HEK293T (cell line): ENCODE data around the gene PLAGL1.
A peak's percentile ranks its signal among the peaks of the same experiment; 100 is the strongest.

Experiments
- CTCF ChIA-PET: fragments of 350-600 bp; formaldehyde crosslinking; extraction: SDS; loops from one replicate; lab custom pipeline; 2021; ENCODE audit warnings: antibody characterized with exemption, inconsistent platforms; lab: Yijun Ruan, JAX
- POLR2A ChIA-PET: fragments of 350-600 bp; formaldehyde crosslinking; extraction: SDS; loops from one replicate; lab custom pipeline; 2020; ENCODE audit warnings: antibody characterized with exemption, inconsistent platforms; lab: Yijun Ruan, JAX
- DNase-seq: peaks from one replicate; pipeline ENCODE4 v3.0.0; 2012; ENCODE audit warnings: mixed read lengths; ENCODE audit errors: extremely low spot score
- ARNT ChIP-seq: fragments of 450-650 bp; IDR thresholded peaks from 2 replicates; pipeline ENCODE4 v1.6.1; 2017; ENCODE audit warnings: mild to moderate bottlenecking
- BHLHE40 ChIP-seq: fragments of 450-650 bp; IDR thresholded peaks from 2 replicates; pipeline ENCODE4 v1.6.1; 2016; ENCODE audit warnings: mild to moderate bottlenecking, moderate library complexity, borderline replicate concordance
- CTBP1 ChIP-seq: fragments of 450-650 bp; IDR thresholded peaks from 2 replicates; pipeline ENCODE4 v1.6.1; 2016; ENCODE audit warnings: borderline replicate concordance
- ELF4 ChIP-seq: fragments of 450-650 bp; IDR thresholded peaks from 2 replicates; pipeline ENCODE4 v1.6.1; 2017; ENCODE audit warnings: antibody characterized with exemption
- FOXA1 ChIP-seq: fragments of 450-650 bp; IDR thresholded peaks from 2 replicates; pipeline ENCODE4 v1.6.1; 2016; ENCODE audit warnings: mild to moderate bottlenecking
- FOXK2 ChIP-seq: fragments of 450-650 bp; IDR thresholded peaks from 2 replicates; pipeline ENCODE4 v1.6.1; 2016; ENCODE audit warnings: mild to moderate bottlenecking
- FOXM1 ChIP-seq: fragments of 450-650 bp; IDR thresholded peaks from 2 replicates; pipeline ENCODE4 v1.6.1; 2017; ENCODE audit warnings: mild to moderate bottlenecking, borderline replicate concordance
- HDGF ChIP-seq: fragments of 450-650 bp; IDR thresholded peaks from 2 replicates; pipeline ENCODE4 v1.6.1; 2017; ENCODE audit warnings: antibody characterized with exemption, borderline replicate concordance
- L3MBTL2 ChIP-seq: fragments of 450-650 bp; conservative IDR thresholded peaks from 2 replicates; pipeline ENCODE4 v1.6.1; 2016; ENCODE audit warnings: mild to moderate bottlenecking
- LEF1 ChIP-seq: fragments of 450-650 bp; IDR thresholded peaks from 2 replicates; pipeline ENCODE4 v1.6.1; 2017; ENCODE audit warnings: mild to moderate bottlenecking, borderline replicate concordance
- NFRKB ChIP-seq: fragments of 450-650 bp; IDR thresholded peaks from 2 replicates; pipeline ENCODE4 v1.6.1; 2016; ENCODE audit warnings: mild to moderate bottlenecking, moderate library complexity
- PKNOX1 ChIP-seq: fragments of 450-650 bp; IDR thresholded peaks from 2 replicates; pipeline ENCODE4 v1.6.1; 2016
- SP1 ChIP-seq: fragments of 450-650 bp; IDR thresholded peaks from 2 replicates; pipeline ENCODE4 v1.6.1; 2017
- SUZ12 ChIP-seq: fragments of 450-650 bp; IDR thresholded peaks from 2 replicates; pipeline ENCODE4 v1.6.1; 2016; ENCODE audit warnings: mild to moderate bottlenecking
- TARDBP ChIP-seq: fragments of 450-650 bp; IDR thresholded peaks from 2 replicates; pipeline ENCODE4 v1.6.1; 2016
- ZNF384 ChIP-seq: fragments of 450-650 bp; IDR thresholded peaks from 2 replicates; pipeline ENCODE4 v1.6.1; 2016

The PLAGL1 gene

GRCh38 chr6:143948208-143948607 is 59.9 kb downstream of the PLAGL1 start:
- ChIA-PET CTCF (interaction anchor here (0.9 kb wide), 1 partner anchor 8 kb away, joined by 5 read pairs; no protein-coding TSS in a partner anchor), POLR2A (no interaction called here)
- no peak for DNase-seq
- TF ChIP-seq CTBP1 (no peak), TARDBP (no peak), NFRKB (no peak), ZNF384 (no peak), PKNOX1 (no peak), SUZ12 (no peak), ELF4 (no peak), SP1 (no peak), FOXM1 (no peak), HDGF (no peak), ARNT (no peak), FOXK2 (no peak), LEF1 (no peak), FOXA1 (no peak), BHLHE40 (no peak)

GRCh38 chr6:143941852-143942627 is 66.0 kb downstream of the PLAGL1 start:
- CTCF ChIA-PET: interaction anchor here (0.6 to 4.6 kb wide), 14 partner anchors 9 to 367 kb away, joined by 3 to 37 read pairs (median 3); no protein-coding TSS in a partner anchor
- TF ChIP-seq ARNT (0 out of 2 replicates have a peak, but pooled peaks have one; percentile 17), ELF4 (no peak)
- peak; percentile 77 for DNase-seq
- POLR2A ChIA-PET: no interaction called here

GRCh38 chr6:143940011-143940597 is 68.0 kb downstream of the PLAGL1 start:
- ChIA-PET CTCF (interaction anchor here (0.6 to 2.9 kb wide), 16 partner anchors 9 to 617 kb away, joined by 3 to 18 read pairs (median 4); partner anchors contain the start of gene PLAGL1), POLR2A (interaction anchor here (1.0 kb wide), 1 partner anchor 69 kb away, joined by 4 read pairs; no protein-coding TSS in a partner anchor)
- DNase-seq: peak; percentile 78

GRCh38 chr6:143939364-143939763 is 68.7 kb downstream of the PLAGL1 start:
- no peak for DNase-seq
- POLR2A ChIA-PET: no interaction called here
- CTCF ChIA-PET: interaction anchor here (0.7 to 2.9 kb wide), 10 partner anchors 9 to 1753 kb away, joined by 3 to 18 read pairs (median 4); no protein-coding TSS in a partner anchor
- no peak for TF ChIP-seq FOXA1
- no peak for TF ChIP-seq ELF4
- no peak for TF ChIP-seq NFRKB
- no peak for TF ChIP-seq FOXK2
- TF ChIP-seq SP1: no peak
- no peak for TF ChIP-seq FOXM1
- TF ChIP-seq SUZ12: no peak
- TF ChIP-seq L3MBTL2: no peak
- TF ChIP-seq BHLHE40: no peak
- no peak for TF ChIP-seq PKNOX1
- TF ChIP-seq TARDBP: no peak
- no peak for TF ChIP-seq ARNT
- TF ChIP-seq LEF1: no peak
- TF ChIP-seq ZNF384: no peak
- no peak for TF ChIP-seq HDGF

More at GRCh38 chr6:143940011-143940597, 68.0 kb downstream of the PLAGL1 start:
- TF ChIP-seq PKNOX1: no peak
- TF ChIP-seq ELF4: peak; percentile 26; the same call in 1 of the 2 replicates
- peak; percentile 66; the same call in 1 of the 2 replicates for TF ChIP-seq FOXK2

- POLR2A ChIA-PET: no interaction called here
- no peak for DNase-seq
- CTCF ChIA-PET: interaction anchor here (0.6 to 1.5 kb wide), 2 partner anchors 24 to 164 kb away, joined by 3 read pairs; no protein-coding TSS in a partner anchor
- no peak for TF ChIP-seq SUZ12
- no peak for TF ChIP-seq HDGF
- no peak for TF ChIP-seq ZNF384
- TF ChIP-seq L3MBTL2: no peak
- TF ChIP-seq BHLHE40: no peak
- no peak for TF ChIP-seq FOXK2
- no peak for TF ChIP-seq ELF4
- no peak for TF ChIP-seq FOXA1
- TF ChIP-seq CTBP1: no peak
- TF ChIP-seq PKNOX1: no peak
- no peak for TF ChIP-seq LEF1
- TF ChIP-seq TARDBP: no peak
- no peak for TF ChIP-seq FOXM1
- TF ChIP-seq NFRKB: no peak
- TF ChIP-seq ARNT: no peak
- no peak for TF ChIP-seq SP1
Observed at GRCh38 chr6:143937668-143937970, 70.4 kb downstream of the PLAGL1 start.
